Measurements from ENCODE around the gene BID.
"Not testable (repeated sequence)": the region's sequence is repeated elsewhere in the genome, so short reads cannot be mapped to it uniquely, and the experiment has no call there.

The BID gene

DNA sequence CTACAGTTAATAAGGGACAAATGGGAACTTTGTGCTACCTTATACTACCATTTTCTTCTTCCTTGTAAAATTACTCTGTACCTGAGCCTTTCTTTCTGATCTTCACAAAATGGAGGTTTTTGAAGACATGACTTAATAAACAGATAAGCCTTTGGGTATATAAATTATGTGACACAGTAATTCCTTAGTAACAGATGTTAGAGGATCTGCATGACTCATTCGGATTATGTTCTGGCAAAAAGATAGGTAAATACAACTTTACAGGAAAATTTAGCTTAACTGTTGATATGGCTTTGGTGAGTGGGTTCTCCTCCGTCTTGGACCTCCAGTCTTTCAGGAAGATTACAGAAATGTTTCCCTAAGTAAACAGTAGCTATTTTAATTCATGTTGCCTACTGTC, 61.8 kb downstream of the BID start:
- no peak for TF ChIP-seq POLR2A (IDR thresholded peaks at IDR 0.05; ENCODE audit: low read length)
- no peak for TF ChIP-seq GATA1 (IDR thresholded peaks at IDR 0.05; ENCODE audit: low read depth, low read length)
- DNase-seq, result no peak

DNA sequence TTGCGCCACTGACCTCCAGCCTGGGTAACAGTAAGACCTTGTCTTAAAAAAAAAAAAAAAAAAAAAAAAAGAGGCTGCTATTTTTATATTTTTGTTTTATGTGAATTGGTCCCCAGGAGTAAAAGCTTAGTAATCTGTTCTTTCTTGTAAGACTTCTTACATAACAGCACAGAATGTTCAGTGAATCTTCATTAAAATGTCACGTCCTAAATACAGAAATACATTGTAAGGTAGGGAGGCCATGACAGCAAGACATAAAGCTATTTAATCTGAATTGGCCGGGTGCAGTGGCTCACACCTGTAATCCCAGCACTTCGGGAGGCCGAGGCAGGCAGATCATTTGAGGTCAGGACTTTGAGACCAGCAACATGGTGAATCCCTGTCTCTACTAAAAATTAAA, 64.2 kb downstream of the BID start:
- TF ChIP-seq GATA1 (IDR thresholded peaks at IDR 0.05; ENCODE audit: low read depth, low read length), result no peak
- TF ChIP-seq POLR2A (IDR thresholded peaks at IDR 0.05; ENCODE audit: low read length), result no peak
- DNase-seq, result no peak

DNA sequence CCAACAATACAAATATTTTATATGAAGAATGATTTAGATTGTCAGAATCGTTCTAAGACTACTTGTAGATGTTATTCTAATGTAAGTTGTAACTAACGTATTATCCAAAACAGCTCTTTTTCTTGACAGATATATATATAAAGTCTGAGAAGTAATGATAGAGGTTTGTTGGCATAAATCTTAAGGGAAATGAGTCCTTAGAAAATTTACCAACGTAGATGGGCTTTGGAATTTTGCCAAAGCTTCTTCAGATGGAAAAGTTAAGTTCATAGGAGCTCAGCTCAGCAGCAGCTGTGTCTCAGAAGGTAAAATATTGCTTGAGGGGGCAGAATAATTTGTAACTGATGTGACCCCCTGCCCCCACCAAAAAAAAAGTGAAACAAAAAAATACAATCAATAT, 66.7 kb downstream of the BID start:
- TF ChIP-seq POLR2A (IDR thresholded peaks at IDR 0.05; ENCODE audit: low read length), result no peak
- no peak for TF ChIP-seq GATA1 (IDR thresholded peaks at IDR 0.05; ENCODE audit: low read depth, low read length)
- DNase-seq, result no peak

- no peak for TF ChIP-seq GATA1 (IDR thresholded peaks at IDR 0.05; ENCODE audit: low read depth, low read length)
- no peak for TF ChIP-seq POLR2A (IDR thresholded peaks at IDR 0.05; ENCODE audit: low read length)
- no peak for DNase-seq
Observed at GRCh38 chr22:17706947-17707346, 67.3 kb downstream of the BID start.

- peak in 1 of 2 experiments; percentile 46 for DNase-seq
- no peak for TF ChIP-seq POLR2A (IDR thresholded peaks at IDR 0.05; ENCODE audit: low read length)
Observed at GRCh38 chr22:17705951-17706900, 68.0 kb downstream of the BID start.

- no peak for TF ChIP-seq POLR2A (IDR thresholded peaks at IDR 0.05; ENCODE audit: low read length)
- TF ChIP-seq GATA1 (IDR thresholded peaks at IDR 0.05; ENCODE audit: low read depth, low read length), result no peak
- no peak for DNase-seq
Observed at GRCh38 chr22:17705546-17705945, 68.7 kb downstream of the BID start.

GRCh38 chr22:17703811-17704210, 70.5 kb downstream of the BID start:
- peak; percentile 9 to 29 for DNase-seq

DNA sequence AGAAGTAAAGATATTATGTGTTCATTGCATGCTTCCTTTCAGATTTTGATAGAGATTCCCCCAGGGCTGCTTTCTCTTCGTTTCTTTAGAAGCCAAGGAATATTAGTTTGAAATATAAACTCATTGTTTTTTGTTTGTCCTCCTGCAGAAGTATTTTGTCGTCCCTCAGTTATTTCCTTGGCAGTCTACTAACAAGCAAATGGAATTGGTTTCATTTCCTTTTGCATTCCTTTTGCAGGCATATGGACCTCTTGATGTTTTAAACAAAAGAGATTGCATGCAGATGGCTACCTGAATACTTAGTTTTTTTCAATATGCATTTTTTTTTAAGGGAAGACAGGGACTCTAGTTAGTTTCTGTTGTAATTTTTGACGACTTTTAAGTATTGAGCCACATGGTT, 73.5 kb downstream of the BID start:
- TF ChIP-seq POLR2A (IDR thresholded peaks at IDR 0.05; ENCODE audit: low read length) (no peak), GATA1 (IDR thresholded peaks at IDR 0.05; ENCODE audit: low read depth, low read length) (no peak)
- no peak for DNase-seq

More at GRCh38 chr22:17703811-17704210, 70.5 kb downstream of the BID start:
- TF ChIP-seq POLR2A (IDR thresholded peaks at IDR 0.05; ENCODE audit: low read length), result no peak
- no peak for TF ChIP-seq GATA1 (IDR thresholded peaks at IDR 0.05; ENCODE audit: low read depth, low read length)

DNA sequence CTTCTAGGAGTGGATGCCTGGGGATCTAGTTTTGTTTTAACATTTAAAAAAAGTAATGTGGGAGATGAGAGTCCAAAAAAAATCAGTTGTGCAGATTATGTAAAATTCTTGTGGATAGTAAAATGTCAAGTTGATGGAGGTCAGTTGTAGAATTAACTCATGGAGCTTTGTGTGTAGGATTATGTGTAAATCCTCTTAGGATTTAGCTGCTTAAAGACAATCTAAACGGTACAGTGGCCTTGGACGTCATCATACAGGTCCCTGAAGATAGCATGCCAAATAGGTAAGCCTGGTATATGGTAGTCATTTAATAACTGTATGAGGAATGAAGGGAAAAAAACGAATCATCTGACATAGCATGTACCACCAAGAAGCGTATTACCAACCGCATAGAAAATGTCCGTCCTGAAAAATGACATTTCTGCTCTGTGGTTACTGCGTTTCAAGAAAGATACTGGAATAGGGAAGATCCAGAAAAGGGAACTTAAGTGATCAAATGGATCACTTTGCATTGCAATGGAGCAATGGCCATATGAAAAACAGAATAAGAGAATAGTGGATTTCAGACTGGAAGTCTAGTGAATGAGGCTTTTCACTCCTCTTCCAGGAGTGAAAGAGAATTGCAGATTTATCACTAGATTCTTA, 74.5 kb downstream of the BID start:
- TF ChIP-seq POLR2A (IDR thresholded peaks at IDR 0.05; ENCODE audit: low read length) (no peak), GATA1 (IDR thresholded peaks at IDR 0.05; ENCODE audit: low read depth, low read length) (no peak)
- no peak for DNase-seq

DNA sequence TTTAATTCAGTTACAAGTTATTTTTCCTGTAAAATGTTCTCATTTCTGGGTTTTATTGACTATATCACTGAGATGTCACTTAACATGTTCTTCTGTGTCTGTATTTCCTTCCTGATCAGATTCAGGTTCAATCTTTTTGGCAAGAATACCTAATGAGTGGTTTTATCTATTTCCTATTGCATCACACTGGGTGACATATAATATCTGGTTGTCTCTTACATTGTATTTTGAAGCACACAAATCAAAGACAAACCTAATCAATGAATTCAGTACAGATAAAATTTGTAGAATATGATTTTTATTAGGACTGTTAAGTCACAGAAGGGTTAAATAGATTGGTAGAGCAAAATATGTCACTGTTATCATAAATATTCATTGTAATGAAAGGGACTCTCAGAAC, 75.3 kb downstream of the BID start:
- no peak for DNase-seq
- TF ChIP-seq POLR2A (IDR thresholded peaks at IDR 0.05; ENCODE audit: low read length), result no peak
- no peak for TF ChIP-seq GATA1 (IDR thresholded peaks at IDR 0.05; ENCODE audit: low read depth, low read length)

- DNase-seq, result not testable (repeated sequence)
Observed at GRCh38 chr22:17698276-17698675, 76.0 kb downstream of the BID start.

DNA sequence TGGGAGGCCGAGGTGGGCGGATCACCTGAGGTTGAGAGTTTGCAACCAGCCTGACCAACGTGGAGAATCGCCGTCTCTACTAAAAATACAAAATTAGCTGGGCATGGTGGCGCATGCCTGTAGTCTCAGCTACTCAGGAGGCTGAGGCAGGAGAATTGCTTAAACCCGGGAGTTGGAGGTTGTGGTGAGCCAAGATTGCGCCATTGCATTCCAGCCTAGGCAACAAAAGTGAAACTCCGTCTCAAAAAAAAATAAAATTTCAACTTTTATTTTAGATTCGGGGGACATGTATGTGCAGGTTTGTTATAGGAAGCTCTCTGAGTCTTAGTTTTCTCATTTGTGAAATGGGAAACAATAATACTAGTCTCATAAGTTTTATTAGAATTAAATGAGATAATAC, 77.1 kb downstream of the BID start:
- DNase-seq, result not testable (repeated sequence)

- no peak for DNase-seq
Observed at GRCh38 chr22:17695986-17696385, 78.3 kb downstream of the BID start.

DNA sequence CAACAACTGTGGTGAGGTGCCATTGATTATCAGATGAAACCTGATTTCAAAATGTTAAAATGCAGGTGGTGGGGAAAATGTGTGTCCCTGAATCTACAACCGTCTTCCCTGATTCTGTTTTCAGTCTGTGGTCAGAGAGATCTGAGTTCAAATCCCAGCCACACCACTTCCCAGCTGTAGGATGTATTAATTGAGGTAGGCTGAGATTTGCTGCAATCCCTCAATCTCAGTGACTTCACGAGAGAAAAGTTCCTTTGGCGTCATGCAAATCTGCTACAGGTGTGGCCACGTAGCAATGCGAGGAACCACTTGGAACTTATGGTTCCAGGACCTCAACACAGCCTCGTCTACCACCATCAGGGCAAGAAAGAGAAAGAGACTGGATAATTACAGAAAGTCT, 79.5 kb downstream of the BID start:
- no peak for DNase-seq
- TF ChIP-seq POLR2A (IDR thresholded peaks at IDR 0.05; ENCODE audit: low read length) (no peak), GATA1 (IDR thresholded peaks at IDR 0.05; ENCODE audit: low read depth, low read length) (no peak)

More at GRCh38 chr22:17695986-17696385, 78.3 kb downstream of the BID start:
- TF ChIP-seq GATA1 (IDR thresholded peaks at IDR 0.05; ENCODE audit: low read depth, low read length) (no peak), POLR2A (IDR thresholded peaks at IDR 0.05; ENCODE audit: low read length) (no peak)

GRCh38 chr22:17694193-17694592, 80.1 kb downstream of the BID start:
- TF ChIP-seq GATA1 (IDR thresholded peaks at IDR 0.05; ENCODE audit: low read depth, low read length) (no peak), POLR2A (IDR thresholded peaks at IDR 0.05; ENCODE audit: low read length) (no peak)

More at GRCh38 chr22:17694193-17694592, 80.1 kb downstream of the BID start:
- DNase-seq, result no peak
